ENCODE results near the gene LIPC.
A peak's percentile ranks its signal among the peaks of the same experiment; 100 is the strongest.

Gene LIPC

DNA sequence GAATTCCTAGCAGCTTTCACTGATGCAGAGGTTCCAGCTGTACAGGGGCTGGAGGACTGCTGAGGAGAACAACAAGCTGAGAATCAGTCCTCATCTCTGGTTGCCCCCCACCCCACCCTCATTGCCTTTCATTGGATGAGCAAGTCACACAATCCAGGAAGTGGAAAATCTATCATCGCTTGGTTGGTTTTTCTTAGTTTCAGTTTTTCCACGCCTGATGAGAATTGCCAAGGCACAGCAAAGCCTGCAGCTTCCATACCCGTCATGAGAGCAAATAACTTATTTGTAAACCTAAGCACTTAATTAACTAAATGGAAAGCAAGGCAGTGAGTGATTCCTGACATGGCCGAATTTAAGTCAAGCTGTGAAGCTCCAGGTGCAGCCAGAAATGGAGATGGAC is 21.4 kb upstream of the LIPC start:
- H3K4me3 ChIP-seq = peak overlapping the region; percentile 58
- no peak overlapping the region for H3K27ac ChIP-seq
- DNase-seq (ENCODE audit: low spot score) = no peak
- TF ChIP-seq, protein P1, sequence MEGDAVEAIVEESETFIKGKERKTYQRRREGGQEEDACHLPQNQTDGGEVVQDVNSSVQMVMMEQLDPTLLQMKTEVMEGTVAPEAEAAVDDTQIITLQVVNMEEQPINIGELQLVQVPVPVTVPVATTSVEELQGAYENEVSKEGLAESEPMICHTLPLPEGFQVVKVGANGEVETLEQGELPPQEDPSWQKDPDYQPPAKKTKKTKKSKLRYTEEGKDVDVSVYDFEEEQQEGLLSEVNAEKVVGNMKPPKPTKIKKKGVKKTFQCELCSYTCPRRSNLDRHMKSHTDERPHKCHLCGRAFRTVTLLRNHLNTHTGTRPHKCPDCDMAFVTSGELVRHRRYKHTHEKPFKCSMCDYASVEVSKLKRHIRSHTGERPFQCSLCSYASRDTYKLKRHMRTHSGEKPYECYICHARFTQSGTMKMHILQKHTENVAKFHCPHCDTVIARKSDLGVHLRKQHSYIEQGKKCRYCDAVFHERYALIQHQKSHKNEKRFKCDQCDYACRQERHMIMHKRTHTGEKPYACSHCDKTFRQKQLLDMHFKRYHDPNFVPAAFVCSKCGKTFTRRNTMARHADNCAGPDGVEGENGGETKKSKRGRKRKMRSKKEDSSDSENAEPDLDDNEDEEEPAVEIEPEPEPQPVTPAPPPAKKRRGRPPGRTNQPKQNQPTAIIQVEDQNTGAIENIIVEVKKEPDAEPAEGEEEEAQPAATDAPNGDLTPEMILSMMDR (IDR thresholded peaks at IDR 0.05) = no peak

DNA sequence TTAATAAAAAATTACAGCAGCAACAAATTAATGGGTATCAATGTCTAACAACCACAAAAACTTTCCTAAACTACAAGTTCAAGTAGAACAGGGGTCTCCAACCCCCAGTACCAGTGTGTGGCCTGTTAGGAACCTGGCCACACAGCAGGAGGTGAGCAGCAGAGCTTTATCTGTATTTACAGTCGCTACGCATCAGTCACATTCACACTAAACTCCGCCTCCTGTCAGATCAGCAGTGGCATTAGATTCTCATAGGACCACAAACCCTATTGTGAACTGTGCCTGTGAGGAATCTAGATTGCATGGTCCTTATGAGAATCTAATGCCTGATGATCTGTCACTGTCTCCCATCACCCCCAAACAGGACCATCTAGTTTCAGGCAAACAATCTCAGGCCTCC is 18.5 kb upstream of the LIPC start:
- no peak for DNase-seq (ENCODE audit: low spot score)
- TF ChIP-seq, protein P1 (IDR thresholded peaks at IDR 0.05) = no peak
- no peak overlapping the region for H3K4me3 ChIP-seq

DNA sequence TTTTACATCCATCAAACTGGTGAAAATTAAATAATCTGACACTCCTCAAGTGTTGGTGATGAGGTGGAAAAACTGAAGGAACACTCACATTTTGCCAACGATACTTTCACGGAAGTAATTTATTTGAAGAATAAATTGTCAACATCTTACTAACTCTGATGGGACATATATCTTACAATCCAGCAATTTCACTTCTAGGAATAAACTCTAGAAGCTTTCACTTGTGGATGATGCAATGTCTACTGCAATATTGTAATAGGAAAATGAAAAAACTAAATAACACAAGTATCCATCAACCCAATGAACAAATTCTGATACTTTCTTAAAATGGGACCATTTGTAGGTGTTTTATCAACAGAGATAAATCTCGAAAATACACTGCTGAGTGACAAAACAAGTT is 16.2 kb upstream of the LIPC start:
- Histone ChIP-seq H3K27ac (no peak overlapping the region), H3K4me3 (no peak overlapping the region)
- TF ChIP-seq, protein P1 (IDR thresholded peaks at IDR 0.05) = no peak
- no peak for DNase-seq (ENCODE audit: low spot score)

More for the DNA sequence above, 18.5 kb upstream of the LIPC start:
- no peak overlapping the region for H3K27ac ChIP-seq

- Histone ChIP-seq H3K4me3 (no peak overlapping the region), H3K27ac (no peak overlapping the region)
- DNase-seq (ENCODE audit: low spot score) = no peak
- TF ChIP-seq, protein P1 (IDR thresholded peaks at IDR 0.05) = no peak
Measured at GRCh38 chr15:58416963-58417362, 14.8 kb upstream of the LIPC start.

GRCh38 chr15:58418135-58418534 is 13.7 kb upstream of the LIPC start:
- TF ChIP-seq, protein P1 (IDR thresholded peaks at IDR 0.05) = no peak

GRCh38 chr15:58419803-58420524 is 11.8 kb upstream of the LIPC start:
- no peak overlapping the region for H3K4me3 ChIP-seq
- DNase-seq (ENCODE audit: low spot score) = no peak
- H3K27ac ChIP-seq = no peak overlapping the region
- TF ChIP-seq, protein P1 (IDR thresholded peaks at IDR 0.05) = no peak

More at GRCh38 chr15:58418135-58418534, 13.7 kb upstream of the LIPC start:
- no peak overlapping the region for H3K27ac ChIP-seq
- no peak for DNase-seq (ENCODE audit: low spot score)
- H3K4me3 ChIP-seq = no peak overlapping the region

DNA sequence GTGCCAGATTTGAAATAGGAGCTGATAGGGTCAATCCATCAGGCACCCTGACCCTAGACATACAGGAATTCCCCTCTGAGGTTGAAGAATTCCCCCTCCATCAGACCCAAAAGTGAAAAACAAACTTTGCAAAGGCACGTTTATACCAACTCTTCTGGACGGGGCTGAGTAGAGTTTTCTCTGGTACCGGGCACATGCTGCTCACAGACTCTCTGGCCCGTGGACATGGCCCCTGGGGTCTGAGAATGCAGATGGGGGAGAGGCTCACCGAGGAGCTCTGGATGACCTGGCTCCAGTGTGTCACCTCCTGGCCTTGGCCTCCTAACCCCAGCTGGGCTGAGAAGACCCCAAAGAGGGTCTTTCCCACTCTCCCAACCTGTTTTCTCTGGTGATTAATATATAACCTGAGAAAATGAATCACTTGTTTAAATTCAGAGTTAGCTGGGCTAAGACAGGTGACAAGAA is 11.2 kb upstream of the LIPC start:
- Histone ChIP-seq H3K4me3 (no peak overlapping the region), H3K27ac (no peak overlapping the region)
- TF ChIP-seq, protein P1 (IDR thresholded peaks at IDR 0.05) = no peak
- no peak for DNase-seq (ENCODE audit: low spot score)
